ENCODE results near the gene TCERG1.

Gene TCERG1

DNA sequence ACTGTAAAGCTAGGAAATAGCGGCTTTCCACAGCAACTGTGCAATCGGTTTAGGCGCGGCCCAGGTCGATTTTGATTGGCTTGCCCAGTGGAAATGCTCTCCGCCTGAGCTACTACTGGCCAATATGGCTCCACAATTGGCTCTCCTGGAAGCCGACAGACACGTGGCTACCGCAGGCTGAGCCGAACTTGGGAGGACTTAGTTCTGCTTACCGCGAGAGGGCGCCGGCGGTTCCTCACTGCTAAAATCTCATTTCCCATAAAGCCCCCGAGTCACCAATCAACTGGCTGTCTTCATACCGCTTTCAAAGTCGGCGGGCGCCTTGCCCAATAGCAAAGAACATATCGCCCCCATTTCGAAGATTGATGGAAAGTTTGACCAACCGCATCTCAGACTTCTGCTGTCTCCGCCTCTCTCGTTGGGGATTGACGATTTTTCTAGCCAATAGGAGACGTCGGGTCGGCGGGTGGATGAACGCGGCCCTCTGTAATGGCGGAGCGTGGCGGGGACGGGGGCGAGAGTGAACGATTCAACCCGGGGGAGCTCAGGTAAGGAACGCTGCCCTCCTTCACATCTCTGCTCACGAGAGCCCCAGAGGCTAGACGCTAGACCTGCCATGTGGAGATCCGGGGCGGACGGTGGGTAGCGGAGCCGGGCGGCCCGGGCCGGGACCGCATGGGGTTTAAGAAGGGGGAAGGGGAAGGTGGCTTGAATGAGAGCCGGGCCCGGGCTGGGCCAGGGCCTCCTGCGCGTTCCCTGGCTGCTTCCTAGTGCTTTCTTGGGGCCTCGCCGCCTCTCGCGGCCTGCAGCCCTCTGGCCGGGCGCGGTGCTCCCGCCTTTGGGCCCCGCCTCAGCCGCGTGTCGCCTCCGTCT, at the start of gene TCERG1:
TSS of gene TCERG1 (plus strand) at position 473 of the 873 bp plus-strand sequence. CDS start at position 490, 17 bp downstream.
- peak; percentile 95 to 99 for DNase-seq (ENCODE audit: low spot score in 2 of 2)
- no peaks in the 10 kb centered on the region for H3K9me3 Mint-ChIP-seq
- ATAC-seq (ENCODE audit: low read depth), result peak; percentile 89
- H3K4me1 Mint-ChIP-seq, result peaks cover 25% of the 10 kb centered on the region
- no peaks in the 10 kb centered on the region for H3K36me3 Mint-ChIP-seq
- no peaks in the 10 kb centered on the region for H3K27me3 Mint-ChIP-seq
- H3K4me3 Mint-ChIP-seq, result peak within 1 kb of the TSS; percentile 96
- peak within 1 kb of the TSS; percentile 94 for H3K27ac Mint-ChIP-seq

- peaks cover 22% of the 10 kb centered on the region for H3K27me3 Mint-ChIP-seq
- no peak for DNase-seq (ENCODE audit: low spot score in 2 of 2)
- ATAC-seq (ENCODE audit: low read depth), result no peak
- H3K4me1 Mint-ChIP-seq, result no peaks in the 10 kb centered on the region
- no peaks in the 10 kb centered on the region for H3K36me3 Mint-ChIP-seq
- no peak overlapping the region for H3K27ac Mint-ChIP-seq
- H3K4me3 Mint-ChIP-seq, result no peak overlapping the region
- H3K9me3 Mint-ChIP-seq, result no peaks in the 10 kb centered on the region
Measured at GRCh38 chr5:146398826-146399225, 48.3 kb upstream of the TCERG1 start.

GRCh38 chr5:146399481-146399880, 47.7 kb upstream of the TCERG1 start:
- H3K4me1 Mint-ChIP-seq, result no peaks in the 10 kb centered on the region
- peaks cover 23% of the 10 kb centered on the region for H3K27me3 Mint-ChIP-seq
- ATAC-seq (ENCODE audit: low read depth) (no peak), DNase-seq (ENCODE audit: low spot score in 2 of 2) (no peak)
- no peak overlapping the region for H3K27ac Mint-ChIP-seq
- H3K36me3 Mint-ChIP-seq, result no peaks in the 10 kb centered on the region
- no peak overlapping the region for H3K4me3 Mint-ChIP-seq
- no peaks in the 10 kb centered on the region for H3K9me3 Mint-ChIP-seq

GRCh38 chr5:146400201-146400600, 46.9 kb upstream of the TCERG1 start:
- Mint-ChIP-seq H3K4me1 (no peaks in the 10 kb centered on the region), H3K9me3 (no peaks in the 10 kb centered on the region), H3K4me3 (no peak overlapping the region), H3K27ac (no peak overlapping the region), H3K36me3 (no peaks in the 10 kb centered on the region), H3K27me3 (peaks cover 23% of the 10 kb centered on the region)
- ATAC-seq (ENCODE audit: low read depth), result no peak
- no peak for DNase-seq (ENCODE audit: low spot score in 2 of 2)

GRCh38 chr5:146401021-146401420, 46.1 kb upstream of the TCERG1 start:
- ATAC-seq (ENCODE audit: low read depth), result no peak
- H3K4me1 Mint-ChIP-seq, result no peaks in the 10 kb centered on the region
- H3K27me3 Mint-ChIP-seq, result peaks cover 23% of the 10 kb centered on the region
- no peak for DNase-seq (ENCODE audit: low spot score in 2 of 2)
- H3K27ac Mint-ChIP-seq, result no peak overlapping the region
- no peaks in the 10 kb centered on the region for H3K9me3 Mint-ChIP-seq
- H3K36me3 Mint-ChIP-seq, result no peaks in the 10 kb centered on the region
- H3K4me3 Mint-ChIP-seq, result no peak overlapping the region

DNA sequence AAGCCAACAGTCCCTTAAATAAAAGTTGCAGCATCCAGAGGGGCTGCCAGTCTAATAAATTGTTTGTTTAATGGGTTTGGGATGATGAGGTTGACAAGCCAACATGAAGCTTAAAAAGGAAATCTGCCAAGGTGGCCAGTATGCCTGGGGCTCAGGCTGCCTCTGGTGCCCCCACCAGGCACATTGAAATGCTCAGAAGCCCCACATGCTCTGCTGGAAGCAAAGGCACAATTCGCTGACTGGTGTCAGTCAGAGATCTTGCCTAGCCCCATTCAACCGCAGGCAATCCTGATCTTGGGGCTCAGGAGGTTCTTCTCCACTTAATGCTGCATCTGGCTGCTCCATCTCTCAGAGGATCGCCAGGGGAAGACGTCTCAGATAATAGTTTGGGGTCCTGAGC, 44.2 kb upstream of the TCERG1 start:
- DNase-seq (ENCODE audit: low spot score in 2 of 2) (no peak), ATAC-seq (ENCODE audit: low read depth) (no peak)
- H3K9me3 Mint-ChIP-seq, result no peaks in the 10 kb centered on the region
- no peak overlapping the region for H3K4me3 Mint-ChIP-seq
- H3K36me3 Mint-ChIP-seq, result no peaks in the 10 kb centered on the region
- no peak overlapping the region for H3K27ac Mint-ChIP-seq
- H3K27me3 Mint-ChIP-seq, result peaks cover 16% of the 10 kb centered on the region
- H3K4me1 Mint-ChIP-seq, result no peaks in the 10 kb centered on the region

- Mint-ChIP-seq H3K9me3 (no peaks in the 10 kb centered on the region), H3K36me3 (no peaks in the 10 kb centered on the region), H3K4me1 (no peaks in the 10 kb centered on the region), H3K27me3 (peaks cover 1% of the 10 kb centered on the region), H3K27ac (no peak overlapping the region), H3K4me3 (no peak overlapping the region)
- no peak for DNase-seq (ENCODE audit: low spot score in 2 of 2)
- ATAC-seq (ENCODE audit: low read depth), result no peak
Measured at GRCh38 chr5:146409054-146409671, 38.0 kb upstream of the TCERG1 start.

GRCh38 chr5:146410272-146410671, 36.9 kb upstream of the TCERG1 start:
- Mint-ChIP-seq H3K4me1 (no peaks in the 10 kb centered on the region), H3K4me3 (no peak overlapping the region), H3K27ac (no peak overlapping the region), H3K9me3 (no peaks in the 10 kb centered on the region), H3K36me3 (no peaks in the 10 kb centered on the region), H3K27me3 (no peaks in the 10 kb centered on the region)
- DNase-seq (ENCODE audit: low spot score in 2 of 2), result no peak
- ATAC-seq (ENCODE audit: low read depth), result no peak

GRCh38 chr5:146419696-146420095, 27.4 kb upstream of the TCERG1 start:
- DNase-seq (ENCODE audit: low spot score in 2 of 2), result no peak
- Mint-ChIP-seq H3K27me3 (peaks cover 4% of the 10 kb centered on the region), H3K36me3 (no peaks in the 10 kb centered on the region), H3K9me3 (no peaks in the 10 kb centered on the region), H3K27ac (no peak overlapping the region), H3K4me1 (no peaks in the 10 kb centered on the region), H3K4me3 (no peak overlapping the region)
- no peak for ATAC-seq (ENCODE audit: low read depth)

DNA sequence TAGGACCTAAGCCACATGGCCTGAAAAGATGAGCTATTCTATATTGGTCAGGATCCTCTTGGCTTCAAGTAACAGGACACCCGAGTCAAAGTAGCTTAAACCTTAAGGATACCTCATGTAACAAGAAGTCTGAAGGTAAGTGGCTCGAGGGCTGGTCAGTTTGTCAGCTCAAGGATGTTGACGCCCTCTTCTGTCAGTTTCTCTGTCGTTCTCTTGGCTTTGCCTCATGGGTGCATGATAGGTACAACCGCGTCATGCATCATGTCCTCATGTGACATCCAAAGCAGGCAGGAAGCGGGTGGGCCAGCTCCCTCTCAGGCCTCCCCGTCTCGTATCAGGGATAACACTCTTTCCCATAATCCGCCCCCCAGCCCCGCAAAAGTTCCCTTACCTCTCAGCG, 22.1 kb upstream of the TCERG1 start:
- Mint-ChIP-seq H3K36me3 (no peaks in the 10 kb centered on the region), H3K4me3 (no peak overlapping the region), H3K27ac (no peak overlapping the region), H3K27me3 (peaks cover 4% of the 10 kb centered on the region), H3K9me3 (no peaks in the 10 kb centered on the region), H3K4me1 (peaks cover 4% of the 10 kb centered on the region)
- ATAC-seq (ENCODE audit: low read depth) (no peak), DNase-seq (ENCODE audit: low spot score in 2 of 2) (no peak)

DNA sequence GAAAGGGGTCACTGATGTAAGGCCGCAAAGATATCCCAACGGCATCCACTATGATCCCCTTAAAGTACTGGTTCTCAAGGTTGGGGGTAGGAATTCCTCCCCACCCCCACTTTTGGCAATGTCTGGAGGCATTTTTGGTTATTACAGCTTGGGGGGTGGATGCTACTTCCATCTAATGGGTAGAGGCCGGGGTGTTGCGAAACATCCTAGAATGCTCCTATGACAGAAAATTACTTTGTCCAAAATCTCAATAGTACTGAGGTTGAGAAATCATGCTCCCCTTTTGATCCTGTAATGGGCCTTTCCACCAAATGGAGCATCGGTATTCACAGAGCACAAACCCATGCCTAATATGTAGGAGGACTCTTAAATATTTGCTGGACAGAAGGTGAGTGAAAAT, 20.8 kb upstream of the TCERG1 start:
- DNase-seq (ENCODE audit: low spot score in 2 of 2) (no peak), ATAC-seq (ENCODE audit: low read depth) (no peak)
- Mint-ChIP-seq H3K27ac (no peak overlapping the region), H3K27me3 (peaks cover 8% of the 10 kb centered on the region), H3K4me1 (peaks cover 4% of the 10 kb centered on the region), H3K4me3 (no peak overlapping the region), H3K36me3 (no peaks in the 10 kb centered on the region), H3K9me3 (no peaks in the 10 kb centered on the region)

- no peak for DNase-seq (ENCODE audit: low spot score in 2 of 2)
- H3K36me3 Mint-ChIP-seq, result no peaks in the 10 kb centered on the region
- peaks cover 4% of the 10 kb centered on the region for H3K4me1 Mint-ChIP-seq
- ATAC-seq (ENCODE audit: low read depth), result peak; percentile 55
- H3K27ac Mint-ChIP-seq, result peak overlapping the region; percentile 11
- H3K9me3 Mint-ChIP-seq, result no peaks in the 10 kb centered on the region
- no peak overlapping the region for H3K4me3 Mint-ChIP-seq
- H3K27me3 Mint-ChIP-seq, result peaks cover 10% of the 10 kb centered on the region
Measured at GRCh38 chr5:146426853-146427618, 20.1 kb upstream of the TCERG1 start.

- Mint-ChIP-seq H3K9me3 (no peaks in the 10 kb centered on the region), H3K4me1 (peaks cover 4% of the 10 kb centered on the region), H3K27ac (no peak overlapping the region), H3K4me3 (no peak overlapping the region), H3K27me3 (peaks cover 12% of the 10 kb centered on the region), H3K36me3 (no peaks in the 10 kb centered on the region)
- no peak for ATAC-seq (ENCODE audit: low read depth)
- no peak for DNase-seq (ENCODE audit: low spot score in 2 of 2)
Measured at GRCh38 chr5:146427619-146427997, 19.5 kb upstream of the TCERG1 start.

DNA sequence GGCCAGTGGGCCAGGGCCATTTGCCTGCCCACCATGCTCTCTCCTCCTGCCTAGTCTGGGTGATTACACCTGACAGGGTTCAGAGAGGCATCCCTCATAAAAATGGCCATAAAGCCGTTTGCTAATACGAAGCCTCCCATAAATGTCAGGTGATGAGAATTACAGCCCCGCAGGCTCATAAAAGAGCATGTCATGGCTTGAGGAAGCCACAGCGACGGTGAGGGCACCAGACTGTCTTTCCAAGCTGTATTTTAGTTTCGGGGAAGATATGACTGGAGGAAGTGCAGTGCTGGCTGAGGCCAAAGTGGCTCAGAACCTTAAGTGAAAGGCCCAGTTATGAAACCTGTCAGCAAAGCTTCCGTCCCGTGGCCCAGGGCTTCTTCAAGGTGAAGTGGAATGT, 18.5 kb upstream of the TCERG1 start:
- no peak for DNase-seq (ENCODE audit: low spot score in 2 of 2)
- Mint-ChIP-seq H3K36me3 (no peaks in the 10 kb centered on the region), H3K4me3 (no peak overlapping the region), H3K27me3 (peaks cover 13% of the 10 kb centered on the region), H3K9me3 (no peaks in the 10 kb centered on the region), H3K27ac (no peak overlapping the region), H3K4me1 (peaks cover 4% of the 10 kb centered on the region)
- no peak for ATAC-seq (ENCODE audit: low read depth)

All from memory B cell (primary cell).